HG03571 (cell line): ENCODE results near the gene HCFC1R1.
A peak's percentile ranks its signal among the peaks of the same experiment; 100 is the strongest.
"Not testable (repeated sequence)": the region's sequence is repeated elsewhere in the genome, so short reads cannot be mapped to it uniquely, and the experiment has no call there.

Source experiments
- ATAC-seq: cut with Tn5 transposase; IDR thresholded peaks from one replicate; pipeline ENCODE4 v1.9.1; 2021; ENCODE audit not compliant: unreplicated experiment

HCFC1R1 gene, protein sequence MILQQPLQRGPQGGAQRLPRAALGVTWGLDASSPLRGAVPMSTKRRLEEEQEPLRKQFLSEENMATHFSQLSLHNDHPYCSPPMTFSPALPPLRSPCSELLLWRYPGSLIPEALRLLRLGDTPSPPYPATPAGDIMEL

DNA sequence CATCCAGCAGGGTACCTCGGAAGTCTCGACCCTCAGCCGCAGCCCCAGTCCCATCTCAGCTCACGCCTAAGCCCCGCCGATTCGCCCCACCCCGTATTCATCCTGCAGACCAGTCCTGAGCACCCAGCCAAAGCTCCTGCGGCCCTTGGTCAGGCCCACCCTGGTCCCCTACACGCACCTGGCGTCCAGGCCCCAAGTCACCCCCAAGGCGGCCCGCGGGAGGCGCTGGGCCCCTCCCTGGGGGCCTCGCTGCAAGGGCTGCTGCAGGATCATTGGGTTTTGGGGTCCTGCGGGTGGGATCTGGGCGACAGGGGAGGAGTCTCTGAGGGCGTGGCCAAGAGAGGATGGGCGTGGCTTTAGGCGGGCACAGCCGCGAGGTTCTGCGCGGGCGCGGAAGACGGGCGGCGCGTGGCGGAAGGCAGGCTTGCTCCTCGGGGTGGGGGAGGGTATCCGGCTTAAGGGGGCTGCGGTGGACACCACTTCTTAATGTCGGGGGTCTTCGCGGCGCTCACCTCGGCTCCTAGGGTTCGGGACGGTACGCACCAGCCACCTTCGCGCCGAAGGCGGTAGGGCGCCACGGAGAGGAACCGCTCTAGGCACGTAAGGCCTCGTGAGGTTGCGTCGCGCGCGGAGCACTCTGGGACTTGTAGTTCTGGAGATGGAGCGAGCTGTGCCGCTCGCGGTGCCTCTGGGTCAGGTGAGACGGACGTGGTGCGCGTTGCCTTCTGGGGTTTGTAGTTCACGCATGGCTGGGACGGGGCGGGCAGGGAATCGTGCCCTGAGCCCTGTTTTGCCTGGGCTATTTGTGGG is at the start of gene HCFC1R1, which contains the start of gene THOC6:
HCFC1R1 (minus strand) TSS at position 274 of the 810 bp plus-strand sequence; CDS start at position 273, 1 bp downstream.
THOC6 (plus strand) TSS at position 367 of the 810 bp plus-strand sequence; CDS start at position 659, 292 bp downstream.
- peak; percentile 69 for ATAC-seq

DNA sequence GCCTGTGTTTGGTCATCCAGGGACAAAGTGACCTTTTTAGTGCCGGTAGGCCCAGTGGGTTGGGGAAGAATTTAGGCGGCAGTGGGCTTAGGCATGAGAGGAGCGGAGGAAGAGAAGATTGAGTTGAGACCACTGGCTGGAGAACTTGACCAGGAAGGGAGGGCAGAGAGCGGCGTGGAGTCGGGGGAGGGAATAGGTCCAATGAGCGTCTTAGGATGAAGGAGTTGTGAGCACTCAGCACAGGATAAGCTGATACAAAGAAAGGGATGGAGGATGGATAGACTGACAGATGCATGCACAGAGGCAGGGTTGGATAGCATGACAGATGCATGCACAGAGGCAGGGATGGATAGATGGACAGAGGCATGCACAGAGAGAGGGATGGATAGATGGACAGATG is 49.7 kb upstream of the HCFC1R1 start:
- no peak for ATAC-seq

DNA sequence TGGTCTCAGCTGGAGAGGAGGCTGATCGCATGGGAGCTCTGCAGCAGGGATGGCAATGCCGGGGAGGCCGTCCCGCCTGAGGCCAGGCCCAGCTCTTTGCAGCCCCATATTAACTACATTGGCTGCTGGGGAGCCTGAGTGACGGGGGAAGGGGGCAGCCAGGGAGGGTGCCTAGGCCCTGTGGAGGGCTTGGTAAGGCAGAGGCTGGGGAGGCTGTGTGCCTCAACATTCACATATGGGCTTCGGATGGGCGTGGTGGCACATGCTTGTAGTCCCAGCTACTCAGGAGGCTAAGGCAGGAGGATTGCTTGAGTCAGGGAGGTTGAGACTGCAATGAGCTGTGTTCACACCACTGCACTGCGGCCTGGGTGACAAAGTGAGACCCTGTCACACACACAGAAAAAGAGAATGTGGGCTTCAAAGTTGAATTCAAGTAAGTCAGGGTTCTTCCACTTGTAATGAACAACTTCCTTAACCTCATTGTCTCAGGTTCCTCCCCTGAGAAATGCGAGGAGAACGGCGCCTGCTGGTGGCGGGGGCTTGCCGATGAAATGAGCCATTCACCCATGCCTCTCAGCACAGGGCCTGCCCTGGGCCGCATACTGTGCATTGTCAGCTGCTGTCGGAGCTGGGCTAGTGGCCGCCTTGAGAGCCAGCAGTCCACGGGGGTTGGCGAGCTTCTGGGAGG is 49.0 kb upstream of the HCFC1R1 start:
- ATAC-seq = not testable (repeated sequence)

DNA sequence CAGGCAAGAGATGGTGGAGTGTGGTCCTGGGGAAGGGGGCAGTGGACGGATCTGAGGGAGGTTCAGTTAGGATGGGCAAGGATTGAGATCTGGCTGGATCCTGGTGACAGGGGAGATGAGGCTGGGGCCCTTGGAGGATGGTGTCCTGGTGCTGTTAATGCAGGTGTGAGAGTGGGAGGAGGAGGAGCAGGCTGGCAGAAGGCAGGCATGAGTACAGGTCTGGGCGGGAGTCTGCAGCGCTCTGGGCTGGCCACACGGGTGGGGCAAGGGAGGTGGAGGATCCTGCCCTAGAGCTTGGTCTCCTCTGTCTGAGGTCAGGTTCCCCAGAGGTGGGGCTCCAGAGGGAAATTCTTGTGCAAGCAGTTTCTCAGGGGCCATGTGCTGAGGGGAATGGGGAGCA is 48.4 kb upstream of the HCFC1R1 start:
- not testable (repeated sequence) for ATAC-seq

DNA sequence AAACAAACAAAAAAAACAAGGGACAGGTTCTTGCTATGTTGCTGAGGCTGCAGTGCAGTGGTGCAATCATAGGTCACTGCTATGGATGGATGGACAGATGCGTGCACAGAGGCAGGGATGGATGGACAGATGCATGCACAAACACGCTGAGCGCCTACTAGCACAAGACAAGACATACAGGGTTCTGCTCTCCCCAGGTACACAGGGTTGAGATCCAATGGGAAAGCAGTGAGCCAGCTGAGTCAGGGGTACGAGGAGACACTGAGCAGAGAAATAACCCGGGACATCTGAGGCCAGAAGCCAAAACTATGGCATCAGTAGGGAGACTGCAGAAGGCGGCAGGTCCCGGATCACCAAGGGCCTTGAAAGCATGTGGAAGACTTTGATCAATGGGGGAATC is 47.9 kb upstream of the HCFC1R1 start:
- no peak for ATAC-seq

DNA sequence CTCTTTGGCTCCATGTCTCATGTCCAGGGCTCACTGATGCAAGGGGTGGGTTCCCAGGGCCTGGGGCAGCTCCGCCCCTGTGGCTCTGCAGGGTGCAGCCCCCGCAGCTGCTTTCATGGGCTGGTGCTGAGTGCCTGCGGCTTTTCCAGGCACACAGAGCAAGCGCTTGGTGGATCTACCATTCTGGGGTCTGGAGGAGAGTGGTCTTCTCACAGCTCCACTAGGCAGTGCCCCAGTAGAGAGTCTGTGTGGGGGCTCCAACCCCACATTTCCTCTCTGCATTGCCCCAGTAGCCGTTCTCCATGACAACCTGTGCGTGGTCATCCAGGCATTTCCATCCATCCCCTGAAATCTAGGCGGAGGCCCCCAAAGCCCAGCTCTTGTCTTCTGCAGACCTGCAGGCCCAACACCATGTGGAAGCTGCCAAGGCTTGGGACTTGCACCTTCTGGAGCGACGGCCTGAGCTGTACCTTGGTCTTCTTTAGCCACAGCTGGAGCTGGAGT is 46.9 kb upstream of the HCFC1R1 start:
- ATAC-seq = no peak

DNA sequence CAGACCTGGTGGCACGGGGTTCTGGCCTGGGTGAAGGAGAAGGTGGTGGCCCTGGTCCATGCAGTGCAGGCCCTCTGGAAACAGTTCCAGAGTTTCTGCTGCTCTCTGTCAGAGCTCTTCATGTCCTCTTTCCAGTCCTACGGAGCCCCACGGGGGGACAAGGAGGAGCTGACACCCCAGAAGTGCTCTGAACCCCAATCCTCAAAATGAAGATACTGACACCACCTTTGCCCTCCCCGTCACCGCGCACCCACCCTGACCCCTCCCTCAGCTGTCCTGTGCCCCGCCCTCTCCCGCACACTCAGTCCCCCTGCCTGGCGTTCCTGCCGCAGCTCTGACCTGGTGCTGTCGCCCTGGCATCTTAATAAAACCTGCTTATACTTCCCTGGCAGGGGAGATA is 45.4 kb upstream of the HCFC1R1 start:
- ATAC-seq = not testable (repeated sequence)

DNA sequence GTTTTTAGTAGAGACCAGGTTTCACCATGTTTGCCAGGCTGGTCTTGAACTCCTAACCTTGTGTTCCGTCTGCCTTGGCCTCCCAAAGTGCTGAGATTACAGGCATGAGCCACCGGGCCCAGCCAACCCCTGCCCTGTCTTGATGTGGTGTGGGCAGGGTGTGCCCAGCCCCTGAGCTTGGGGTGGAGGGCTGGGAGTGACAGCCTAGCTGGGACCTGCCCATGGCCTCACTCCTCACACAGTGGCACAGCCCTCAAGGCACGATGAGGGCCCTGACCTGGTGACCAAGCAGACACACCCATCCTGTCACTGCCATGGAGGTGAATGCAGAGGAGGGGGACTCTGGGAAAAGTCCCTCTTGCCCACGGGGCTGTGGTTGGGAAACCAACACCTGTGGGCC is 44.7 kb upstream of the HCFC1R1 start:
- ATAC-seq = no peak

DNA sequence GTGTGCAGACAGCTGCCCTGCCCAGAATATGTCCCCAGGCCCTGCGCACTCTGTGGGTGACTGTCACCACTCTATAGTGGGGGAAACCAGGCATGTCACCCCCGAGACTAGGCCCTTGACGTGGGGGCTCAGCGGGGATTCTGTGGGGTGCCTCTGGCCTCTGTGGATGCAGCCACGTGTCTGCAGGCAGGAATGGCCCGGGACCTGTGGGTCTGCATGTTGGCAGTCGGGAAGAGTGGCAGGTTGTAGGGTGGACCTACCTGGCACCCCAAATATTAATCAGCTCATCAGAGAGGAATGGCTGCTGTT is 42.7 kb upstream of the HCFC1R1 start:
- no peak for ATAC-seq

DNA sequence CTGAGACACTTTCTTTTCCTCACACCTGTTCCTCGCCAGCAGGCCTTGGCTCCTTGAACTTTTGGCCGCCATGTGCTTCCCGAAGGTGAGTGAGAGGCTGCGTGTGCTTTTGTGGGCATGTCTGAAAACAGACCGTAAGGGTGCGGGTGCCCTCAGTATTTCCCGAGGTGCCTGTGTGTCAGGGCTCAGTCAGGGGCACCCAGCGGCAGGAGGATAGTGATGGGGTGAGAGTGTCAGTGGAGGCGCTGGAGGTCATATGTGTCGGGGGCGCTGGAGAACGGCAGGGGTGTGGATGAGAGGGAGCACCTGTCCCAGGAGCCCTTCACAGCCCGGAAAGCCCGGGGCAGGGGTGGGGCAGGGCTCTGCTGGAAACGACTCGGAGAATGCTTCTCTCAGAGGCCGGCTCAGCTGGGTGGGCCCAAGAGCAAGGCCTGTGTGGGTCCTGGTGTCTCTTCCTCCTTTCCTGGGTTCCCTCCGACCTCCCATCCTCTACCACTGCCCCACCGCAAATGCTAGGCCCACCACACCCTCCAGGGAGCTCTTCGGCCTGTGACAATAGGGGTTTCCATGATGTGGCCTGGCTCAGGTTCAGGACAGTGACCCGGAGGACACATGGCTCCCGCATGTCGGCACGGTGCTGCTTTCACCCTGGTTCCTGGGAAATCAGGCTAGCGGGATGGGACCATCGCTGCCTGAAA is 42.1 kb upstream of the HCFC1R1 start:
- ATAC-seq = no peak

DNA sequence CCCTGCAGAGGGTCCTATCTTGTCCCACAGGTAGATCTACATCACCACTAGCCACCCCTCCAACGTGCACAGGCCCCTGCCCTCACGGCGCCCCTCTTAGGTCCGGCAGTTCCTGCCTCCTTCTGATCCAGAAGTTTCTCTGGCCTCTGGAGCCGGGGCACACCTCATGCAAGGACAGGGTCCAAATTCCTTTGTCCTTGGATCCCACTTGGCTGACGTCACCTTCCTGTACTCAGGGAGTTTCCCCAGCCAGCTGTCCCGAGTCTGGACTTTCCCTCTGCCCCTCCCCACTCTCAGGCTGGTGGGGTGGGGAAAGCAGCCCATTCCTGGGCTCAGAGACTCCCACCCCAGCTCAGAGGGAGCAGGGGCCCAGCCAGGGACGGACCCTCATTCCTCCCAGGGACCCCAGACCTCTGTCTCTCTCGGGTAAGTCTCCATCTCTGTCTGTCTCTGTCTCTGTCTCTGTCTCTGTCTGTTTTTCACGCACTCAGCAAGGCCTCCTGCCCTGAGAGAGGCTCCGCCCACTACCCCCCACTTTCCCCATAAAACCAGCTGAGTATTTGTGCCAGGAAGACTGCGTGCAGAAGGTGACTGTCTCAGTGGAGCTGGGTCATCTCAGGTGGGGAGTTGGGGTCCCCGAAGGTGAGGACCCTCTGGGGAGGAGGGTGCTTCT is 41.5 kb upstream of the HCFC1R1 start, which contains the start of gene IL32:
IL32 (plus strand) TSS at position 572 of the 673 bp plus-strand sequence. CDS start 172 bp downstream, outside the sequence.
- no peak for ATAC-seq

DNA sequence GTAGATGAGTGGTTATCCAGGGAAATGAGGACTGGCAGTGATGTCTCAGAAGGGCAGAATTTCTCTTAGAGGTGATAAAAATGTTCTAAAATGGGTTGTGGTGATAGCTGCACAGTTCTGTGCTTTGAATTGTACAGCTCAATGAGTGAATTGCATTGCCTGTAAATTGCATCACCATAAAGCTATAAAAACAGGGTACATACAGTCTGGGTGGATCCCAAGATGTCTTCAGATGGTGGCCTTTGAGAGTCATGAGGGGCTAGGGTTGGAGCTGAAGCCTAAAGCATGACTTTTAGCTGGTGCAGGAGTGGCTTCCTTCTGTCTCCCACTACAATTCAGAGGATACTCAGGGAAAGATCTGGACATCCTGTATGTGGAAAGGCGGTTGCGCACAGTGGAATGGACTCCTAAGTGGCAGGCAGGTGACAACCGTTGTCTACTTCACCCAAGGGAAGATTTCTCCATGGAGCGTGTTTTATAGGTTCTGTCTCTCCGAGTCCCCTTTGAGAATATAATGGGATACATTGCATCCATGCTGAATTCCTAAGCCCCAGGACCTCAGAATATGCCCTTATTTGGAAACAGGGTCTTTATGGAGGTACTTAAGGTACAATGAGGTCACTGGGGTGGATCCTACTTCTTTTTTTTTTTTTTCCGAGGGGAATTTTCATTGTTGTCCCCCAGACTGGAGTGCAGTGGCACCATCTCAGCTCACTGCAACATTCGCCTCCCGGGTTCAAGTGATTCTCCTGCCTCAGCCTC is 40.1 kb upstream of the HCFC1R1 start:
- ATAC-seq = no peak

DNA sequence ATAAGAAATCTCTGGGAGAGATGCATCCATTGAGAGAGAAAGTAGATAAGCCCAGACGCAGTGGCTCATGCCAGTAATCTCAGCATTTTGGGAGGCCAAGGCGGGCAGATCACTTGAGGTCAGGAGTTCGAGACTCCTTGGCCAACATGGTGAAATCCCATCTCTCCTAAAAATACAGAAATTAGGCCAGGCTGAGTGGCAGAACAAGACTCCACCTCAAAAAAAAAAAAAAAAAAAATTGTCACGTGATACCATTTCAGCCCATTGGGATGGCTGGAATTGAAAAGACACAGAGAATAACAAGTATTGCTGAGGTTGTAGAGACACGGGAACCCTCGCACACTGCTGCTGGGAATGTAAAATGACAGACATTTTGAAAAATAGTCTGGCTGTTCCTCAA is 38.8 kb upstream of the HCFC1R1 start:
- no peak for ATAC-seq

DNA sequence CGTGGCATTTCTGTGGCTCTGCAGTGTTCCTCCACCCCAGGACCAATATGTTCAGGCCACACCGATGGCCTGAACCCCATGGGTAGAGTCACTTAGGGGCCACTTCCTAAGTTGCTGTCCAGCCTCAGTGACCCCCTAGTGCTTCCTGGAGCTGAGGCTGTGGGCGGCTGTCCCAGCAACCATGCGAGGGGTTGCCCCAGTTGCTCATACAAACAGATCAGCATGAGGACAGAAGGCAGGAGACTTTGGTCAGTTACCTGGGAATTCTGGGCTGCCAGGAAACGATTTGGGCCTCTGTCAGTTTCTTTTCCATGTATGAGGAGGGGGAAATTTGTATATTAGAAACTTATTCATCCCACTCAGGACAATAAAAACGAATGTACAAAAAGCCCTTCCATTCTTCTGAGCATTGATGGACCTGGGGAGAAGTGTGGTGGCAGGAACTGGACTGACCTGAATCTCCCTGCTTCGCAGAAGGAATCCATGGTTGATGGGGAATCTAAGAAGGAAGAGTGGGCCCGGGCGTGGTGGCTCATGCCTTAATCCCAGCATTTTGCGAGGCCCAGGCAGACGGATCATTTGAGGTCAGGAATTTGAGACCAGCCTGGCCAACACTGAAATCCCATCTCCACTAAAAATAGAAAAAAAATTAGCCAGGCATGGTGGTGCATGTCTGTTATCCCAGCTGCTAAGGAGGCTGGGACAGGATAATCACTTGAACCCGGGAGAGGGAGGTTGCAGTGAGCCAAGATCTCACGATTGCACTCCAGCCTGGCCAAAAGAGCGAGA is 36.8 kb upstream of the HCFC1R1 start:
- no peak for ATAC-seq

DNA sequence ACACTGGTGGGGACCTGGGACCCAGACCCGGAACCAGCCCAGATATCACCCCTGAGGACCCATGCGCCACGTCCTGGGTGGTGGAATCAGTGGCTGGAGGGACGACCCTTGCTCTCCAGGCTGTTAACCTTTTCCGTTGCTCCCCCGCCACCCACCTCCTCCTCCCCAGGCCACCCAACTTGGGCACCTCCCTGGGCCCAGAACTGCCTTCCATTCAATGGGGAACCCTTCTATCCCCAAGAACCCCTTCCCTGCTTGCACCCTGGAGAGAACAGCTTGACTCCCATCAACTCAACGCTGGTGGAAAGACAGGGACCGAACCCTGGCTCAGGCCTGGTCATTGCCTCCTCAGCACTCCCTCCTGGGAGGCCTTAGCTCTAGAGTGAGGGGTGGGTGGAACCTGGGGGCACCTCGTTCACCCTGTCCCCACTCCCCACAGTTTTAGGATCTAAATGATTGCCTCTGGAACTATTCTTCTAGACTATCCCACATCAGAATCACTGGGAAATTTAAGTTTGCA is 36.0 kb upstream of the HCFC1R1 start:
- ATAC-seq = no peak

DNA sequence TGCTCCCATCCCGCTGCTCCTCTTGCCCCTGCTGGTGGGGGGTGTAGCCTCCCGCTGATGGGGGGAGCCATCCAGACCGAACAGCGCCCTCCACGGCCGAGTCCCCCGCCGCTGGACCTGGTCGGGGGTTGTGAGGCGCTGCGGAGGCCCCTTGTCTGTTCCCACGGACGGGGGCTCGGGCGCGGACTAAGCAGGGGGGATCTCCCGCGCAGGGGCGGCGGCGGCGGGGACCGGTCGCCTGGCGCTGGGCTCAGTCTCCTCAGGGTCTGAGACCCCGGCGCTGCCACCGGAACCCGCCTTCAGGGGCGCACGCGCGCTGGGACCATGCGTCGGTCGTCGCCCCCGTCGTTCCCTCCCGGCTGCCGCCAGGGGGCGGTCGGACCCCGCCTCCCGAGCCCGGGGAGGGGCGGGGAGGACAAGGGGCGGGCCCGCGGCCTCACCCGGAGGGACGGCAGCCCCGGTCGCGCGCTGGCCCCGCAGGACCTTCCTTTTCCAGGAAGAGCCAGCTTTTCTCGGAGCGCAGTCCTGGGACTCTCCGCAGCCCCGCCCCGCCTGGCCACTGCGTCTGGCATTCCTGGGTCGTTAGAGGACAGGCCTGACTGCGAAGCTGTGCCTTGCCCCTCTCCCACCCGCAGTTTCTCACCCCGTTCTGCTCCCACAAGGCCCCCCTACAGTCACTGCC is 35.4 kb upstream of the HCFC1R1 start:
- peak; percentile 77 for ATAC-seq

DNA sequence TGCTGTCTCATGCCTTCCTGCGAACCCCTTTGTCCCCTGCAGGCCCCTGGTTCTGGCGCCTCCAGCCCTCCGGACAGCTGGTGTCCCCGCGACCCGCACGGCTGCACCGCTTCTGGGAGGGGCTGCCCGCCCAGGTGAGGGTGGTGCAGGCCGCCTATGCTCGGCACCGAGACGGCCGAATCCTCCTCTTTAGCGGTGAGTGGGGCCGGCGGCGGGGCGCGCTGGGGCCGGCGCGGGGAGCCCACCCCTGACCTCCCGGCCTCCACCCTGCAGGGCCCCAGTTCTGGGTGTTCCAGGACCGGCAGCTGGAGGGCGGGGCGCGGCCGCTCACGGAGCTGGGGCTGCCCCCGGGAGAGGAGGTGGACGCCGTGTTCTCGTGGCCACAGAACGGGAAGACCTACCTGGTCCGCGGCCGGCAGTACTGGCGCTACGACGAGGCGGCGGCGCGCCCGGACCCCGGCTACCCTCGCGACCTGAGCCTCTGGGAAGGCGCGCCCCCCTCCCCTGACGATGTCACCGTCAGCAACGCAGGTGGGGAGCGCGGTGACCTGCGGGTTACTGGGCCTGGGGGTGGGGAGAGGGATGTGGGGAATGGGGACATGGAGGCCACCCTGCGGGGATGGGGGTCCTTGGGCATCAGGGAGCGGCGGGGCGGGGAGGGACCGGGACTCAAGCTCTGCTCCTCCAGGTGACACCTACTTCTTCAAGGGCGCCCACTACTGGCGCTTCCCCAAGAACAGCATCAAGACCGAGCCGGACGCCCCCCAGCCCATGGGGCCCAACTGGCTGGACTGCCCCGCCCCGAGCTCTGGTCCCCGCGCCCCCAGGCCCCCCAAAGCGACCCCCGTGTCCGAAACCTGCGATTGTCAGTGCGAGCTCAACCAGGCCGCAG is 34.6 kb upstream of the HCFC1R1 start:
- peak; percentile 42 for ATAC-seq
